Psoas muscle (tissue), 8 donors: ENCODE results near the gene TRMT44. TPM values are rescaled to one million over a fixed set of nuclear protein-coding genes. Genes with fewer than 3 reads are reported as not detected.

Experiments used
- ATAC-seq, 4 donors: fragments of 200-7000 bp; cut with Tn5 transposase; one replicate each; pipeline ENCODE4 v1.9.1; 2020; ENCODE audit warnings: moderate library complexity in 3 of 4, mild to moderate bottlenecking in 2 of 4
- DNase-seq, 2 donors: peaks; one replicate each; pipeline ENCODE4 v3.0.0-alpha.2; 2020
- H3K27ac ChIP-seq: fragments of 200-600 bp; one replicate; pipeline ENCODE4 v1.8.0; 2022
- H3K27me3 ChIP-seq, 3 donors: fragments of 200-600 bp in 1 of 3; one replicate each; pipeline versions ENCODE4 v1.6.1 to v1.8.0; 2013 to 2022; ENCODE audit warnings: low read length in 2 of 3, mild to moderate bottlenecking in 2 of 3, moderate library complexity in 1 of 3; ENCODE audit not compliant: insufficient read depth in 3 of 3
- H3K36me3 ChIP-seq, 2 donors: fragments of 200-600 bp in 1 of 2; one replicate each; pipeline versions ENCODE4 v1.6.1 to v1.8.0; 2013 to 2022; ENCODE audit warnings: low read depth in 1 of 2, mild to moderate bottlenecking in 1 of 2, moderate library complexity in 1 of 2; ENCODE audit not compliant: insufficient read depth in 1 of 2
- H3K4me1 ChIP-seq: fragments of 200-600 bp; one replicate; pipeline ENCODE4 v1.8.0; 2022
- H3K4me3 ChIP-seq: fragments of 200-600 bp; one replicate; pipeline ENCODE4 v1.8.0; 2022; ENCODE audit warnings: mild to moderate bottlenecking
- H3K9me3 ChIP-seq: fragments of 200-600 bp; one replicate; pipeline ENCODE4 v1.8.0; 2022
- WGBS, 3 donors: extraction: QIAGEN DNeasy Blood & Tissue Kit; methylation state at CpG; one replicate each; pipeline versions ENCODE4 v1.1.6 to v1.1.7; 2013; 5-methylcytosine and 5-hydroxymethylcytosine counted together
- intact Hi-C, 2 donors: fragments of 100-400 bp; cut with DNase I; formaldehyde crosslinking; loops; one replicate each; pipeline versions ENCODE4 v1.11.0 to v1.14.2; 2022
- polyA plus RNA-seq, 3 donors: library from polyadenylated mRNA; stranded (reverse); fragments of 200-250 nt; gene quantifications; one replicate each; pipeline ENCODE4 v1.2.3, GENCODE V29; 2013
- total RNA-seq, 4 donors: library from RNA; stranded (reverse); fragmentation: NEBNext Ultra II Directional in 2 of 4; extraction: Animal tissue kit (Norgen Biotek cat#: 25700) in 2 of 4; gene quantifications; one replicate each; pipeline versions ENCODE4 v1.2.1 to v1.2.4, GENCODE V29; 2021 to 2023
- TF ChIP-seq, protein P1 (sequence below): fragments of 200-600 bp; IDR thresholded peaks from one replicate; pipeline ENCODE4 v1.8.0; 2022; ENCODE audit warnings: antibody characterized with exemption
- donor health status: healthy with polysubstance abuse.
- donor health status: DM: no; HTN: no; CAD: no; lungs with moderate emphysema.
- donor health status: Bipolar disorder and iron deficiency.
- donor health status: healthy.
- donor health status: DM: yes; HTN: yes; CAD: no.
- donor health status: DM: no; HTN: no; CAD: no.
- donor health status: DM: no; HTN: no; CAD: no.
- donor health status: DM: yes; HTN: yes; CAD: no.

The TRMT44 gene
- total and polyA plus RNA-seq, 7 donors, result 3.4 to 9.1 (median 5.4) TPM

- Histone ChIP-seq H3K4me1 (peaks cover 26% of the 10 kb centered on the region), H3K4me3 (no peak overlapping the region), H3K36me3 (peaks cover 0 to 41% of the 10 kb centered on the region in 2 donors), H3K27me3 (no peaks in the 10 kb centered on the region), H3K9me3 (no peaks in the 10 kb centered on the region), H3K27ac (no peak overlapping the region)
- ATAC-seq (no peak), DNase-seq (no peak)
- intact Hi-C loops, result no loop called here
- 93 to 97% (median 93%) methylated on average over 27 of the region's 27 CpGs for WGBS, 3 donors
- TF ChIP-seq, protein P1, sequence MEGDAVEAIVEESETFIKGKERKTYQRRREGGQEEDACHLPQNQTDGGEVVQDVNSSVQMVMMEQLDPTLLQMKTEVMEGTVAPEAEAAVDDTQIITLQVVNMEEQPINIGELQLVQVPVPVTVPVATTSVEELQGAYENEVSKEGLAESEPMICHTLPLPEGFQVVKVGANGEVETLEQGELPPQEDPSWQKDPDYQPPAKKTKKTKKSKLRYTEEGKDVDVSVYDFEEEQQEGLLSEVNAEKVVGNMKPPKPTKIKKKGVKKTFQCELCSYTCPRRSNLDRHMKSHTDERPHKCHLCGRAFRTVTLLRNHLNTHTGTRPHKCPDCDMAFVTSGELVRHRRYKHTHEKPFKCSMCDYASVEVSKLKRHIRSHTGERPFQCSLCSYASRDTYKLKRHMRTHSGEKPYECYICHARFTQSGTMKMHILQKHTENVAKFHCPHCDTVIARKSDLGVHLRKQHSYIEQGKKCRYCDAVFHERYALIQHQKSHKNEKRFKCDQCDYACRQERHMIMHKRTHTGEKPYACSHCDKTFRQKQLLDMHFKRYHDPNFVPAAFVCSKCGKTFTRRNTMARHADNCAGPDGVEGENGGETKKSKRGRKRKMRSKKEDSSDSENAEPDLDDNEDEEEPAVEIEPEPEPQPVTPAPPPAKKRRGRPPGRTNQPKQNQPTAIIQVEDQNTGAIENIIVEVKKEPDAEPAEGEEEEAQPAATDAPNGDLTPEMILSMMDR, result no peak
Measured at GRCh38 chr4:8396762-8397406, 43.7 kb upstream of the TRMT44 start.

DNA sequence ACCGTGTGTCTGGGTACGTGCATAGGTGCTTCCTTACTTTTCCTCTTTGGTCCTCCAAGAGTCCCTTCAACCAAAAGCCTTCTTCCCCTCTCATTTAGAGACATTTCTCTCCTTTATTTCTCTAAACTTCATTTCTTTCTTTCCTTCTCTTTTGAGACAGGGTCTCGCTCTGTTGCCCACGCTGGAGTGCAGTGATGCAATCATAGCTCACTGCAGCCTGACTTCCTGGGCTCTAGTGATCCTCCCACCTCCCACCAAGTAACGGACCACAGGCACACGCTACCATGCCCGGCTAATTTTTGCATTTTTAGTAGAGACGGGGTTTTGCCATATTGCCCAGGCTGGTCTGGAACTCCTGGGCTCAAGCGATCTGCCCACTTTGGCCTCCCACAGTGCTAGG is 42.2 kb upstream of the TRMT44 start:
- TF ChIP-seq, protein P1, result no peak
- intact Hi-C loops, result no loop called here
- no peak overlapping the region for H3K4me3 ChIP-seq
- ATAC-seq (no peak), DNase-seq (no peak)
- H3K4me1 ChIP-seq, result peaks cover 24% of the 10 kb centered on the region
- no peaks in the 10 kb centered on the region for H3K27me3 ChIP-seq
- H3K36me3 ChIP-seq, result peaks cover 0 to 42% of the 10 kb centered on the region in 2 donors
- H3K27ac ChIP-seq, result no peak overlapping the region
- H3K9me3 ChIP-seq, result no peaks in the 10 kb centered on the region
- 93 to 94% (median 93%) methylated on average over 9 of the region's 9 CpGs for WGBS, 3 donors

- DNase-seq (no peak), ATAC-seq (no peak)
- Histone ChIP-seq H3K27me3 (no peaks in the 10 kb centered on the region), H3K36me3 (peaks cover 0 to 49% of the 10 kb centered on the region in 2 donors), H3K4me3 (no peak overlapping the region), H3K4me1 (peaks cover 17% of the 10 kb centered on the region), H3K27ac (no peak overlapping the region), H3K9me3 (no peaks in the 10 kb centered on the region)
- intact Hi-C loops, result no loop called here
- TF ChIP-seq, protein P1, result no peak
- WGBS, 3 donors, result 86 to 94% (median 92%) methylated on average over 13 to 15 of the region's 15 CpGs
Measured at GRCh38 chr4:8399298-8399697, 41.3 kb upstream of the TRMT44 start.

- H3K4me1 ChIP-seq, result peaks cover 12% of the 10 kb centered on the region
- 91 to 95% (median 94%) methylated on average over 13 of the region's 13 CpGs for WGBS, 3 donors
- H3K36me3 ChIP-seq, result peaks cover 0 to 58% of the 10 kb centered on the region in 2 donors
- H3K27me3 ChIP-seq, result no peaks in the 10 kb centered on the region
- H3K4me3 ChIP-seq, result no peak overlapping the region
- TF ChIP-seq, protein P1, result no peak
- no peak overlapping the region for H3K27ac ChIP-seq
- intact Hi-C loops, result loop anchor here (5.0 kb wide), 2 partner anchors 133 to 223 kb away; partner anchors contain the start of gene HTRA3 (in 1 of the 2)
- ATAC-seq (no peak), DNase-seq (no peak)
- no peaks in the 10 kb centered on the region for H3K9me3 ChIP-seq
Measured at GRCh38 chr4:8400632-8401325, 39.8 kb upstream of the TRMT44 start.
